Measurements from ENCODE around the gene SAPCD1. TPM values are rescaled to one million over a fixed set of nuclear protein-coding genes. Genes with fewer than 3 reads are reported as not detected.

The SAPCD1 gene
- total and polyA plus RNA-seq, 10 donors = 3.6 to 14.2 (median 6.4) TPM; not detected in 1

DNA sequence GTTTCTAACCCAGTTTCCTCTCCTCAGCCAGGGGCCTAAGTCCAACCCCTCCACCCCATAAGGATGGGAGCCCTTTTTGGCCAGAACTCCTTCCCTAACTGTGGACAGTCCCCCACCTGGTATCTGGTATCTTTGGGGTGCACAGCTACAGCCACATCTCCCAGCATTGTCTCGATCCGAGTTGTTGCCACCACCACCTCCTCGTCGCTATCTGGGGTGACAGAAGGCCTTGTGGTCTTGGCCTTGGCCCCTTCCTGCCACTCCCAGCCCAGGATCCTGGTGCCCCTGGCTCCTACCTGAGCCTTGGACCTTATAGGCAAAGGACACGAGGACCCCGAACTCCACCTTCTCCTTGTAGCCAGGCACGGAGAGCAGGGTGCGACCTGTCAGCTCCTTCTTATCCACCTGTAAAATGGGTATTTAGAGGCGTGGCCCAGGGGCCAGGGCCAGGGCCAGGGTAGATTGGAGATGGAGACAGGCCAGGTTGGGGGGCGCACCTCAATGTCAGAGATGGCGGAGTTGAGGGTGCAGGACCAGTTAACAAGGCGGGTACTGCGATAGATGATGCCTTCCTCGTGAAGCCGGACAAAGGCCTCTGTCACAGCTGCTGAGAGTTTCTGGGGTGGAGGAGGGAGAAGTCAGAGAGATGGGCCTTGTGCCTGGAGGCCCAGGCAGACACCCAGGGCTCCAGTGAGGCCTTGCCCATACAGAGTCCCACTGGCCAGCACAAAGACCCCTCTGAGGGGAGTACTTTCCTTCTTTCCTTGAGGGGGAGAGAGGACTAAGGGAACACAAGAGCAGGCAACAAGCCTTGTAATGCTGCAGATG lies 21.9 kb downstream of the SAPCD1 start:
- WGBS, 5 donors = 86 to 92% (median 91%) methylated on average over 11 to 15 of the region's 15 CpGs
- TF ChIP-seq, protein P1, sequence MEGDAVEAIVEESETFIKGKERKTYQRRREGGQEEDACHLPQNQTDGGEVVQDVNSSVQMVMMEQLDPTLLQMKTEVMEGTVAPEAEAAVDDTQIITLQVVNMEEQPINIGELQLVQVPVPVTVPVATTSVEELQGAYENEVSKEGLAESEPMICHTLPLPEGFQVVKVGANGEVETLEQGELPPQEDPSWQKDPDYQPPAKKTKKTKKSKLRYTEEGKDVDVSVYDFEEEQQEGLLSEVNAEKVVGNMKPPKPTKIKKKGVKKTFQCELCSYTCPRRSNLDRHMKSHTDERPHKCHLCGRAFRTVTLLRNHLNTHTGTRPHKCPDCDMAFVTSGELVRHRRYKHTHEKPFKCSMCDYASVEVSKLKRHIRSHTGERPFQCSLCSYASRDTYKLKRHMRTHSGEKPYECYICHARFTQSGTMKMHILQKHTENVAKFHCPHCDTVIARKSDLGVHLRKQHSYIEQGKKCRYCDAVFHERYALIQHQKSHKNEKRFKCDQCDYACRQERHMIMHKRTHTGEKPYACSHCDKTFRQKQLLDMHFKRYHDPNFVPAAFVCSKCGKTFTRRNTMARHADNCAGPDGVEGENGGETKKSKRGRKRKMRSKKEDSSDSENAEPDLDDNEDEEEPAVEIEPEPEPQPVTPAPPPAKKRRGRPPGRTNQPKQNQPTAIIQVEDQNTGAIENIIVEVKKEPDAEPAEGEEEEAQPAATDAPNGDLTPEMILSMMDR (IDR thresholded peaks at IDR 0.05 in 8 of 11, conservative IDR thresholded peaks at IDR 0.05 in 3 of 11) = no peak
- no peak for TF ChIP-seq POLR2A (IDR thresholded peaks at IDR 0.05)
- TF ChIP-seq POLR2AphosphoS5 (IDR thresholded peaks at IDR 0.05) = peak in 1 of 3 donors; percentile 15
- Histone ChIP-seq H3K9me3 (no peaks in the 10 kb centered on the region), H3K36me3 (peaks cover 0 to 93% (median 65%) of the 10 kb centered on the region in 6 donors), H3K27me3 (replicated peaks in 1 of 7) (no peaks in the 10 kb centered on the region), H3K27ac (no peak overlapping the region), H3K4me3 (no peak overlapping the region), H3K4me1 (peaks cover 0 to 19% (median 10%) of the 10 kb centered on the region in 6 donors)
- intact Hi-C loops (cut with DNase I; ENCODE audit: low total_unique reads) = no loop called here
- no peak for DNase-seq

- intact Hi-C loops (cut with DNase I; ENCODE audit: low total_unique reads) = no loop called here
- WGBS, 5 donors = 87 to 97% (median 96%) methylated on average over 6 to 11 of the region's 11 CpGs
- Histone ChIP-seq H3K27me3 (replicated peaks in 1 of 7) (no peaks in the 10 kb centered on the region), H3K9me3 (no peaks in the 10 kb centered on the region), H3K27ac (no peak overlapping the region), H3K4me3 (no peak overlapping the region), H3K36me3 (peaks cover 0 to 93% (median 53%) of the 10 kb centered on the region in 6 donors), H3K4me1 (peaks cover 0 to 30% (median 20%) of the 10 kb centered on the region in 6 donors)
- DNase-seq = no peak
- TF ChIP-seq POLR2AphosphoS5 (IDR thresholded peaks at IDR 0.05) (peak in 2 of 3 donors; percentile 7 to 30), POLR2A (IDR thresholded peaks at IDR 0.05) (no peak)
Observed at GRCh38 chr6:31785475-31785874, 23.0 kb downstream of the SAPCD1 start.

GRCh38 chr6:31791324-31792089 lies 29.1 kb downstream of the SAPCD1 start:
- peak overlapping the region in 3 of 8 donors; percentile 11 to 59 (median 23) for H3K27ac ChIP-seq
- H3K9me3 ChIP-seq = no peaks in the 10 kb centered on the region
- TF ChIP-seq, protein P1 (IDR thresholded peaks at IDR 0.05 in 8 of 11, conservative IDR thresholded peaks at IDR 0.05 in 3 of 11) = peak in 7 of 11 experiments; percentile 43 to 60 (median 48)
- peak in 1 of 3 donors; percentile 7 for TF ChIP-seq POLR2AphosphoS5 (IDR thresholded peaks at IDR 0.05)
- TF ChIP-seq POLR2A (IDR thresholded peaks at IDR 0.05) = no peak
- no peaks in the 10 kb centered on the region for H3K27me3 ChIP-seq (replicated peaks in 1 of 7)
- intact Hi-C loops (cut with DNase I; ENCODE audit: low total_unique reads) = loop anchor here (10.0 kb wide), 1 partner anchor 57 kb away; the partner anchor contains the start of gene CLIC1
- peaks cover 9 to 85% (median 59%) of the 10 kb centered on the region in 6 donors for H3K4me1 ChIP-seq
- WGBS, 5 donors = 69 to 77% (median 74%) methylated on average over 10 to 12 of the region's 12 CpGs
- no peak for DNase-seq
- H3K4me3 ChIP-seq = no peak overlapping the region
- peaks cover 0 to 58% (median 14%) of the 10 kb centered on the region in 6 donors for H3K36me3 ChIP-seq

- TF ChIP-seq POLR2A (IDR thresholded peaks at IDR 0.05) (no peak), POLR2AphosphoS5 (IDR thresholded peaks at IDR 0.05) (no peak)
- TF ChIP-seq, protein P1 (IDR thresholded peaks at IDR 0.05 in 8 of 11, conservative IDR thresholded peaks at IDR 0.05 in 3 of 11) = no peak
- no peaks in the 10 kb centered on the region for H3K9me3 ChIP-seq
- H3K36me3 ChIP-seq = peaks cover 0 to 55% (median 14%) of the 10 kb centered on the region in 6 donors
- H3K27me3 ChIP-seq (replicated peaks in 1 of 7) = no peaks in the 10 kb centered on the region
- peak overlapping the region in 2 of 8 donors; percentile 23 to 59 for H3K27ac ChIP-seq
- 76 to 93% (median 82%) methylated on average over 3 of the region's 3 CpGs for WGBS, 5 donors
- no peak overlapping the region for H3K4me3 ChIP-seq
- intact Hi-C loops (cut with DNase I; ENCODE audit: low total_unique reads) = loop anchor here (10.0 kb wide), 1 partner anchor 57 kb away; the partner anchor contains the start of gene CLIC1
- peaks cover 9 to 90% (median 65%) of the 10 kb centered on the region in 6 donors for H3K4me1 ChIP-seq
- DNase-seq = no peak
Observed at GRCh38 chr6:31792090-31792374, 29.6 kb downstream of the SAPCD1 start.
